ENCODE results near the gene GH2.
"Not testable (repeated sequence)": the region's sequence is repeated elsewhere in the genome, so short reads cannot be mapped to it uniquely, and the experiment has no call there.

Gene GH2

GRCh38 chr17:63896524-63897354 is 15.0 kb upstream of the GH2 start, which contains the start of gene CSH1:
CSH1 (minus strand) TSS chr17:63896574; CDS start chr17:63896511, 63 bp downstream.
- H3K4me3 ChIP-seq; DNase-seq (ENCODE audit: low spot score); H3K27ac ChIP-seq: not testable (repeated sequence)

- DNase-seq (ENCODE audit: low spot score); H3K4me3 ChIP-seq: not testable (repeated sequence)
Measured at GRCh38 chr17:63894821-63895220, 13.1 kb upstream of the GH2 start.

GRCh38 chr17:63894021-63894420 is 12.3 kb upstream of the GH2 start:
- not testable (repeated sequence) for H3K4me3 ChIP-seq; H3K27ac ChIP-seq; DNase-seq (ENCODE audit: low spot score)

More at GRCh38 chr17:63894821-63895220, 13.1 kb upstream of the GH2 start:
- not testable (repeated sequence) for H3K27ac ChIP-seq

GRCh38 chr17:63892316-63893037 is 10.7 kb upstream of the GH2 start:
- H3K4me3 ChIP-seq; DNase-seq (ENCODE audit: low spot score): not testable (repeated sequence)

GRCh38 chr17:63889026-63889848 is 7.5 kb upstream of the GH2 start:
- not testable (repeated sequence) for H3K4me3 ChIP-seq; DNase-seq (ENCODE audit: low spot score); H3K27ac ChIP-seq
- peak; percentile 12 for TF ChIP-seq CTCF (IDR thresholded peaks at IDR 0.05)

More at GRCh38 chr17:63892316-63893037, 10.7 kb upstream of the GH2 start:
- H3K27ac ChIP-seq, result not testable (repeated sequence)

GRCh38 chr17:63885119-63885518 is 3.4 kb upstream of the GH2 start:
- H3K4me3 ChIP-seq; DNase-seq (ENCODE audit: low spot score); H3K27ac ChIP-seq: not testable (repeated sequence)

GRCh38 chr17:63882626-63883126 is 932 bp upstream of the GH2 start:
- H3K27ac ChIP-seq, H3K4me3 ChIP-seq: not testable (repeated sequence)

GRCh38 chr17:63881337-63881736 is 407 bp downstream of the GH2 start:
- H3K27ac ChIP-seq; DNase-seq (ENCODE audit: low spot score); H3K4me3 ChIP-seq: not testable (repeated sequence)

More at GRCh38 chr17:63882626-63883126, 932 bp upstream of the GH2 start:
- DNase-seq (ENCODE audit: low spot score), result not testable (repeated sequence)

- DNase-seq (ENCODE audit: low spot score), result no peak
- no peak overlapping the region for H3K4me3 ChIP-seq
- no peak overlapping the region for H3K27ac ChIP-seq
- TF ChIP-seq CTCF (IDR thresholded peaks at IDR 0.05), result no peak
Measured at GRCh38 chr17:63880706-63881105, 1.0 kb downstream of the GH2 start.

- not testable (repeated sequence) for H3K4me3 ChIP-seq; DNase-seq (ENCODE audit: low spot score); H3K27ac ChIP-seq
Measured at GRCh38 chr17:63878413-63878812, 3.3 kb downstream of the GH2 start.

- not testable (repeated sequence) for H3K4me3 ChIP-seq; DNase-seq (ENCODE audit: low spot score); H3K27ac ChIP-seq
Measured at GRCh38 chr17:63874693-63875092, 7.1 kb downstream of the GH2 start.

GRCh38 chr17:63874061-63874626 is 7.6 kb downstream of the GH2 start:
- not testable (repeated sequence) for H3K27ac ChIP-seq

GRCh38 chr17:63873577-63873976 is 8.2 kb downstream of the GH2 start, which contains the start of gene CSH2:
CSH2 (minus strand) TSS chr17:63873677; CDS start chr17:63873614, 63 bp downstream.
- not testable (repeated sequence) for H3K27ac ChIP-seq; H3K4me3 ChIP-seq; DNase-seq (ENCODE audit: low spot score)

More at GRCh38 chr17:63874061-63874626, 7.6 kb downstream of the GH2 start:
- not testable (repeated sequence) for H3K4me3 ChIP-seq; DNase-seq (ENCODE audit: low spot score)

GRCh38 chr17:63871646-63872365 is 9.9 kb downstream of the GH2 start:
- not testable (repeated sequence) for H3K4me3 ChIP-seq; DNase-seq (ENCODE audit: low spot score); H3K27ac ChIP-seq

GRCh38 chr17:63870292-63870665 is 11.5 kb downstream of the GH2 start:
- not testable (repeated sequence) for H3K27ac ChIP-seq; DNase-seq (ENCODE audit: low spot score); H3K4me3 ChIP-seq

All from coronary artery (tissue), 2 donors.